PC-9 (cell line): ENCODE measurements around the gene ACACB. TPM values are rescaled to one million over a fixed set of nuclear protein-coding genes. Genes with fewer than 3 reads are reported as not detected.

Source experiments
- BruUV-seq: library from RNA; stranded (reverse); fragments of 400-500 nt; replicated peaks from 2 replicates; lab custom pipeline; 2021; lab: Mats Ljungman, UMichigan
- CTCF ChIA-PET: fragments of 300-600 bp; sonication (Branson Sonifier 250); formaldehyde crosslinking; loops from one replicate; lab custom pipeline; 2022; ENCODE audit warnings: antibody characterized with exemption; lab: Charles Lee
- POLR2A ChIA-PET: fragments of 300-600 bp; sonication (Branson Sonifier 250); formaldehyde crosslinking; loops from one replicate; lab custom pipeline; 2022; ENCODE audit warnings: antibody characterized with exemption; ENCODE audit not compliant: unreplicated experiment; lab: Charles Lee
- DNase-seq, 2 experiments: peaks; one replicate each; pipeline versions ENCODE4 v3.0.0 to v3.0.0-alpha.2; 2015 to 2022; ENCODE audit warnings: mixed read lengths in 1 of 2
- H2AFZ ChIP-seq: fragments of 200-600 bp; sonication (generic); 2 replicates; pipeline ENCODE4 v1.8.1; 2017; ENCODE audit warnings: antibody characterized with exemption
- H3F3A ChIP-seq: fragments of 200-600 bp; sonication (generic); 2 replicates; pipeline ENCODE4 v1.8.1; 2017; ENCODE audit warnings: antibody characterized with exemption, mild to moderate bottlenecking, low read depth; ENCODE audit not compliant: insufficient read depth
- H3K27ac ChIP-seq: fragments of 200-600 bp; sonication (generic); 2 replicates; pipeline ENCODE4 v1.6.1; 2016; ENCODE audit warnings: mixed run types
- H3K27me3 ChIP-seq: fragments of 200-600 bp; sonication (generic); 2 replicates; pipeline ENCODE4 v1.6.1; 2016; ENCODE audit warnings: low read depth, mixed run types; ENCODE audit not compliant: insufficient read depth
- H3K36me3 ChIP-seq: fragments of 200-600 bp; sonication (generic); 2 replicates; pipeline ENCODE4 v1.6.1; 2016; ENCODE audit warnings: low read depth, mixed run types
- H3K4me1 ChIP-seq: fragments of 200-600 bp; sonication (generic); replicated peaks from 2 replicates; pipeline ENCODE4 v1.6.1; 2016; ENCODE audit warnings: mixed run types; ENCODE audit not compliant: insufficient read depth
- H3K4me2 ChIP-seq: fragments of 200-600 bp; sonication (generic); 2 replicates; pipeline ENCODE4 v1.6.1; 2017; ENCODE audit warnings: mixed run types
- H3K4me3 ChIP-seq: fragments of 200-600 bp; sonication (generic); 2 replicates; pipeline ENCODE4 v1.6.1; 2016; ENCODE audit warnings: mixed run types
- H3K79me2 ChIP-seq: fragments of 200-600 bp; sonication (generic); 2 replicates; pipeline ENCODE4 v1.6.1; 2017; ENCODE audit warnings: low read depth, mixed run types
- H3K9me2 ChIP-seq: fragments of 200-600 bp; sonication (generic); 2 replicates; pipeline ENCODE4 v1.8.1; 2017; ENCODE audit warnings: mild to moderate bottlenecking; ENCODE audit not compliant: insufficient read depth
- H3K9me3 ChIP-seq: fragments of 200-600 bp; sonication (generic); 2 replicates; pipeline ENCODE4 v1.8.1; 2016; ENCODE audit warnings: low read depth; ENCODE audit not compliant: insufficient read depth
- H4K20me1 ChIP-seq: fragments of 200-600 bp; sonication (generic); 2 replicates; pipeline ENCODE4 v1.8.1; 2017; ENCODE audit not compliant: insufficient read depth
- EZH2 ChIP-seq: fragments of 200-600 bp; sonication (generic); IDR thresholded peaks from 2 replicates; pipeline ENCODE4 v1.8.0; 2017; ENCODE audit warnings: antibody characterized with exemption, low read depth
- intact Hi-C: fragments of 100-400 bp; cut with micrococcal nuclease; formaldehyde crosslinking; loops from one replicate; pipeline ENCODE4 v1.10.0; 2022; ENCODE audit not compliant: unreplicated experiment
- total RNA-seq: library from RNA; stranded (reverse); gene quantifications from 2 replicates; pipeline ENCODE4 v1.2.3, GENCODE V29; 2021
- TF ChIP-seq, protein P1 (sequence below): fragments of 200-600 bp; sonication (generic); conservative IDR thresholded peaks from 2 replicates; pipeline ENCODE4 v1.6.1; 2017; ENCODE audit warnings: mixed run types, antibody characterized with exemption, mild to moderate bottlenecking, moderate library complexity

Gene ACACB
- total RNA-seq, 1 experiment from 2014 or later: 13.8 TPM

DNA sequence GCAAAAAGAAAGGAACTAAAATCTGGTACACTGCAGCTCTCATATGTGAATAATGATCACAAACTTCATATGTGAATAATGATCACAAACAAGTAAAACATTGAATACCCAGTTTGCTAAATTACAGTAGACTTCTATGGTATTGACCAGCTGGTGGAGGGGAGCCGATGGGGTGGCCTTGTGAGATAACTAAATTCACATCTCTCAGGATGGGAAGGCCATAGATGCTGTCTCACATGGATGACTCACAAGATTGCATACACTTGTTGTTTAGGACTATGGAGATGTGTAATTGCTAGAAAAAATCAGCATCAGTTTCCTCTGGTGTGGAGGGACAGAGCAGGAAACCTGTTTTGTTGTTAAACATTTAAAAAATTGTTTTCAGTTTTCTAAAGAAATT is 49.2 kb downstream of the ACACB start:
- POLR2A ChIA-PET: no interaction called here
- Histone ChIP-seq H3K27me3 (no peaks in the 10 kb centered on the region), H3K4me1 (no peaks in the 10 kb centered on the region), H3K9me3 (no peaks in the 10 kb centered on the region), H2AFZ (no peak overlapping the region), H3K79me2 (no peaks in the 10 kb centered on the region), H3K27ac (no peak overlapping the region), H4K20me1 (0 out of 2 replicates have a peak, but pooled peaks cover 3% of the 10 kb centered on the region), H3K36me3 (no peaks in the 10 kb centered on the region), H3K9me2 (no peaks in the 10 kb centered on the region), H3K4me2 (no peak overlapping the region), H3K4me3 (no peak overlapping the region), H3F3A (no peaks in the 10 kb centered on the region)
- BruUV-seq: no TSS peak
- intact Hi-C loops: no loop called here
- DNase-seq: no peak
- TF ChIP-seq, protein P1, sequence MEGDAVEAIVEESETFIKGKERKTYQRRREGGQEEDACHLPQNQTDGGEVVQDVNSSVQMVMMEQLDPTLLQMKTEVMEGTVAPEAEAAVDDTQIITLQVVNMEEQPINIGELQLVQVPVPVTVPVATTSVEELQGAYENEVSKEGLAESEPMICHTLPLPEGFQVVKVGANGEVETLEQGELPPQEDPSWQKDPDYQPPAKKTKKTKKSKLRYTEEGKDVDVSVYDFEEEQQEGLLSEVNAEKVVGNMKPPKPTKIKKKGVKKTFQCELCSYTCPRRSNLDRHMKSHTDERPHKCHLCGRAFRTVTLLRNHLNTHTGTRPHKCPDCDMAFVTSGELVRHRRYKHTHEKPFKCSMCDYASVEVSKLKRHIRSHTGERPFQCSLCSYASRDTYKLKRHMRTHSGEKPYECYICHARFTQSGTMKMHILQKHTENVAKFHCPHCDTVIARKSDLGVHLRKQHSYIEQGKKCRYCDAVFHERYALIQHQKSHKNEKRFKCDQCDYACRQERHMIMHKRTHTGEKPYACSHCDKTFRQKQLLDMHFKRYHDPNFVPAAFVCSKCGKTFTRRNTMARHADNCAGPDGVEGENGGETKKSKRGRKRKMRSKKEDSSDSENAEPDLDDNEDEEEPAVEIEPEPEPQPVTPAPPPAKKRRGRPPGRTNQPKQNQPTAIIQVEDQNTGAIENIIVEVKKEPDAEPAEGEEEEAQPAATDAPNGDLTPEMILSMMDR: no peak
- no peak for TF ChIP-seq EZH2
- CTCF ChIA-PET: no interaction called here

DNA sequence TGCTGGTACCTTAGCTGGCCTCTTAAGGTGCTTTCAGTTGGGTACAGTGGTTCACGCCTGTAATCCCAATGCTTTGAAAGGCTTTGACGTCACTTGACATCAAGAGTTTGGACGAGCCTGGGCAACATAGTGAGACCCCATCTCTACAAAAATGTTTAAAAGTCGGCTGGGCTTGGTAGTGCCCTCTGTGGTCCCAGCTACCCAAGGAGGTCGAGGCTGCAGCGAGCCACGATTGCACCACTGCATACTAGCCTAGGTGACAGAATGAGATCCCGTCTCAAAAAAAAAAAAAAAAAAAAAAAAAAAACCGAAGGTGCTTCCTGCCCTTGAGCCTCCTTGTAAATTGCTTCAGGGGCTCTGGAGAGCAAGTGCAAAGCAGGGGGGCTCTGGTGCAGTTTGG is 50.0 kb downstream of the ACACB start:
- Histone ChIP-seq H3K4me2 (no peak overlapping the region), H3K79me2 (no peaks in the 10 kb centered on the region), H3K9me2 (no peaks in the 10 kb centered on the region), H4K20me1 (no peaks in the 10 kb centered on the region), H3K4me3 (no peak overlapping the region), H2AFZ (no peak overlapping the region), H3K36me3 (no peaks in the 10 kb centered on the region), H3K27me3 (no peaks in the 10 kb centered on the region), H3F3A (no peaks in the 10 kb centered on the region), H3K4me1 (no peaks in the 10 kb centered on the region), H3K27ac (no peak overlapping the region), H3K9me3 (no peaks in the 10 kb centered on the region)
- intact Hi-C loops: no loop called here
- DNase-seq: no peak
- CTCF ChIA-PET: interaction anchor here (0.6 kb wide), 1 partner anchor 68 kb away, joined by 8 read pairs; no protein-coding TSS in a partner anchor
- no TSS peak for BruUV-seq
- no peak for TF ChIP-seq EZH2
- TF ChIP-seq, protein P1: no peak
- POLR2A ChIA-PET: no interaction called here

DNA sequence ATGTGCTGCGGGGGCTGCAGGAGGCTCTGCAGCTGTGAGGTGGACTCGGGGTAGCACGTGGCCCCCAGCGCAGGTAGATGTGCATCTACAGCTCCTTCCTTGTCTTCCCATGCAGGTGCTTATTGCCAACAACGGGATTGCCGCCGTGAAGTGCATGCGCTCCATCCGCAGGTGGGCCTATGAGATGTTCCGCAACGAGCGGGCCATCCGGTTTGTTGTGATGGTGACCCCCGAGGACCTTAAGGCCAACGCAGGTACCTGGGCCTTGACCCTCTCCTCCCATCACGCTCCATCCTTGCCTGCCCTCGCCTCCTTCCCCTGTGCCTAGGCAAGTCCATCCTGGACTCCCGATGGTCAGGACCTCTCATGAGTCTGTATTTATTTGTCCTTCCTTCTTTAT is 51.4 kb downstream of the ACACB start:
- TF ChIP-seq EZH2: no peak
- TF ChIP-seq, protein P1: no peak
- ChIA-PET CTCF (no interaction called here), POLR2A (no interaction called here)
- no peaks in the 10 kb centered on the region for H3K9me3 ChIP-seq
- H3K27me3 ChIP-seq: no peaks in the 10 kb centered on the region
- intact Hi-C loops: no loop called here
- no peak overlapping the region for H3K4me2 ChIP-seq
- no TSS peak for BruUV-seq
- H3K27ac ChIP-seq: no peak overlapping the region
- no peak for DNase-seq
- H4K20me1 ChIP-seq: no peaks in the 10 kb centered on the region
- H3K79me2 ChIP-seq: no peaks in the 10 kb centered on the region
- H3K4me3 ChIP-seq: no peak overlapping the region
- no peaks in the 10 kb centered on the region for H3K9me2 ChIP-seq
- H3F3A ChIP-seq: no peaks in the 10 kb centered on the region
- no peak overlapping the region for H2AFZ ChIP-seq
- no peaks in the 10 kb centered on the region for H3K4me1 ChIP-seq
- no peaks in the 10 kb centered on the region for H3K36me3 ChIP-seq
